H1 (cell line): ENCODE data around the gene VPREB1. TPM values are rescaled to one million over a fixed set of nuclear protein-coding genes. Genes with fewer than 3 reads are reported as not detected.
"Not testable (repeated sequence)": the region's sequence is repeated elsewhere in the genome, so short reads cannot be mapped to it uniquely, and the experiment has no call there.

ENCODE experiments used
- CTCF ChIA-PET: fragments of 300-600 bp; sonication (Branson Sonifier 250); formaldehyde crosslinking; loops from one replicate; lab custom pipeline; 2021; ENCODE audit not compliant: partially characterized antibody; lab: Charles Lee
- POLR2A ChIA-PET: fragments of 300-600 bp; sonication (Branson Sonifier 250); formaldehyde crosslinking; loops from one replicate; lab custom pipeline; 2021; ENCODE audit warnings: inconsistent platforms; ENCODE audit not compliant: partially characterized antibody; lab: Charles Lee
- DNase-seq, 2 experiments: peaks; one replicate each; pipeline versions ENCODE4 v3.0.0 to v3.0.0-alpha.2; 2010 to 2022; ENCODE audit warnings: low spot score in 2 of 2, low read depth in 1 of 2, mixed read lengths in 1 of 2
- FAIRE-seq: peaks from 2 replicates; lab custom pipeline; 2011; peaks lifted over from hg19 to GRCh38; lab: Jason Lieb, UNC
- H2AFZ ChIP-seq: 2 replicates; pipeline ENCODE4 v1.8.1; 2012; ENCODE audit warnings: low read length, inconsistent platforms
- H2AK5ac ChIP-seq: 2 replicates; pipeline ENCODE4 v1.6.1; 2013; ENCODE audit warnings: low read depth, low read length
- H2BK120ac ChIP-seq: replicated peaks from 2 replicates; pipeline ENCODE3; 2013; ENCODE audit warnings: low read depth, low read length, inconsistent platforms
- H2BK12ac ChIP-seq: 2 replicates; pipeline ENCODE4 v1.6.1; 2013; ENCODE audit warnings: low read depth, low read length
- H2BK15ac ChIP-seq: 2 replicates; pipeline ENCODE4 v1.6.1; 2013; ENCODE audit warnings: low read length
- H2BK20ac ChIP-seq: 2 replicates; pipeline ENCODE4 v1.6.1; 2013; ENCODE audit warnings: low read length
- H2BK5ac ChIP-seq: 2 replicates; pipeline ENCODE4 v1.6.1; 2013; ENCODE audit warnings: low read depth, low read length
- H3K14ac ChIP-seq: 2 replicates; pipeline ENCODE4 v1.6.1; 2013; ENCODE audit warnings: inconsistent platforms; ENCODE audit not compliant: insufficient read length
- H3K18ac ChIP-seq: 2 replicates; pipeline ENCODE4 v1.6.1; 2013; ENCODE audit warnings: low read length; ENCODE audit errors: extremely low read depth
- H3K23ac ChIP-seq: 2 replicates; pipeline ENCODE4 v1.6.1; 2013; ENCODE audit warnings: inconsistent platforms; ENCODE audit not compliant: insufficient read length
- H3K23me2 ChIP-seq: 2 replicates; pipeline ENCODE4 v1.6.1; 2013; ENCODE audit warnings: low read depth, low read length
- H3K27ac ChIP-seq: 2 replicates; pipeline ENCODE4 v1.6.1; 2011; ENCODE audit warnings: low read depth, low read length, inconsistent platforms
- H3K27me3 ChIP-seq, 4 experiments: replicated peaks in 1 of 4; 1 replicate in 1 of 4; 2 replicates in 3 of 4; pipeline versions ENCODE4 v1.6.1 to v1.8.1; 2011 to 2013; ENCODE audit warnings: low read length in 3 of 4, mild to moderate bottlenecking in 3 of 4, inconsistent platforms in 2 of 4, mixed read lengths in 2 of 4, moderate library complexity in 1 of 4; ENCODE audit not compliant: control insufficient read depth in 3 of 4, insufficient read depth in 3 of 4; ENCODE audit errors: extremely low read depth in 1 of 4
- H3K36me3 ChIP-seq, 4 experiments: 2 replicates each; pipeline versions ENCODE4 v1.6.1 to v1.8.1; 2011 to 2013; ENCODE audit warnings: mild to moderate bottlenecking in 4 of 4, low read length in 3 of 4, moderate library complexity in 2 of 4, control low read depth in 1 of 4, inconsistent platforms in 1 of 4; ENCODE audit not compliant: insufficient read depth in 4 of 4, control insufficient read depth in 2 of 4
- H3K4ac ChIP-seq: replicated peaks from 2 replicates; pipeline ENCODE3; 2013; ENCODE audit warnings: low read length, low read depth, mixed read lengths, inconsistent platforms; ENCODE audit not compliant: insufficient read length
- H3K4me1 ChIP-seq, 4 experiments: replicated peaks in 1 of 4; 1 replicate in 1 of 4; 2 replicates in 3 of 4; pipeline versions ENCODE4 v1.6.1 to v1.8.1; 2011 to 2013; ENCODE audit warnings: low read length in 3 of 4, inconsistent platforms in 2 of 4, mixed read lengths in 1 of 4; ENCODE audit not compliant: insufficient read depth in 4 of 4, control insufficient read depth in 3 of 4
- H3K4me2 ChIP-seq, 2 experiments: 2 replicates each; pipeline versions ENCODE4 v1.6.1 to v1.8.1; 2011 to 2013; ENCODE audit warnings: low read depth in 2 of 2, low read length in 2 of 2, control low read depth in 1 of 2, inconsistent platforms in 1 of 2, mild to moderate bottlenecking in 1 of 2; ENCODE audit not compliant: insufficient read depth in 1 of 2
- H3K4me3 ChIP-seq, 4 experiments: fragments of 200-600, 300-600 bp in 1 of 4; sonication (generic), shearing (Covaris generic), sonication (Bioruptor Twin) in 1 of 4; 2 replicates each; pipeline versions ENCODE4 v1.5.1 to v1.8.1; 2011 to 2016; ENCODE audit warnings: low read length in 4 of 4, low read depth in 3 of 4, control low read depth in 2 of 4, inconsistent platforms in 2 of 4, mild to moderate bottlenecking in 2 of 4, mixed read lengths in 1 of 4, moderate library complexity in 1 of 4; ENCODE audit not compliant: insufficient read depth in 2 of 4; ENCODE audit errors: extremely low read depth in 1 of 4
- H3K56ac ChIP-seq: replicated peaks from 2 replicates; pipeline ENCODE3; 2013; ENCODE audit warnings: low read depth, mild to moderate bottlenecking, mixed read lengths, low read length, inconsistent platforms; ENCODE audit not compliant: insufficient read length
- H3K79me1 ChIP-seq: 2 replicates; pipeline ENCODE4 v1.6.1; 2013; ENCODE audit warnings: low read depth, low read length, control low read depth
- H3K79me2 ChIP-seq, 2 experiments: 2 replicates each; pipeline versions ENCODE4 v1.6.1 to v1.8.1; 2012 to 2013; ENCODE audit warnings: low read length in 2 of 2, mild to moderate bottlenecking in 2 of 2, inconsistent platforms in 1 of 2; ENCODE audit not compliant: insufficient read depth in 2 of 2, control insufficient read depth in 1 of 2
- H3K9ac ChIP-seq, 4 experiments: replicated peaks in 1 of 4; 1 replicate in 1 of 4; 2 replicates in 3 of 4; pipeline versions ENCODE4 v1.6.1 to v1.8.1; 2011 to 2013; ENCODE audit warnings: low read depth in 3 of 4, low read length in 3 of 4, control low read depth in 2 of 4, mild to moderate bottlenecking in 2 of 4, moderate library complexity in 2 of 4, inconsistent platforms in 1 of 4; ENCODE audit errors: extremely low read depth in 1 of 4
- H3K9me3 ChIP-seq, 2 experiments: 2 replicates each; pipeline versions ENCODE4 v1.6.1 to v1.8.1; 2012 to 2013; ENCODE audit warnings: mild to moderate bottlenecking in 2 of 2, moderate library complexity in 2 of 2, control low read depth in 1 of 2, inconsistent platforms in 1 of 2, low read depth in 1 of 2, low read length in 1 of 2, mixed read lengths in 1 of 2; ENCODE audit not compliant: insufficient read depth in 2 of 2
- H4K20me1 ChIP-seq, 2 experiments: replicated peaks in 1 of 2; 2 replicates each; pipeline versions ENCODE3 to v1.8.1; 2011 to 2013; ENCODE audit warnings: inconsistent platforms in 2 of 2, low read length in 2 of 2, mild to moderate bottlenecking in 1 of 2; ENCODE audit not compliant: insufficient read depth in 2 of 2, control insufficient read depth in 1 of 2
- H4K5ac ChIP-seq: 2 replicates; pipeline ENCODE4 v1.6.1; 2013; ENCODE audit warnings: low read length, low read depth, mixed read lengths, inconsistent platforms; ENCODE audit not compliant: insufficient read length
- H4K8ac ChIP-seq: 2 replicates; pipeline ENCODE4 v1.8.0; 2013; ENCODE audit warnings: mild to moderate bottlenecking, moderate library complexity, low read length, inconsistent platforms; ENCODE audit not compliant: insufficient read depth; ENCODE audit errors: extremely low read depth
- H4K91ac ChIP-seq: replicated peaks from 2 replicates; pipeline ENCODE3; 2013; ENCODE audit warnings: low read length, mixed read lengths, inconsistent platforms; ENCODE audit not compliant: insufficient read length
- SUZ12 ChIP-seq: fragments of 200-600 bp; sonication (generic); IDR thresholded peaks from 2 replicates; pipeline ENCODE4 v1.6.1; 2012; ENCODE audit warnings: mild to moderate bottlenecking, inconsistent platforms, low read length, moderate library complexity, mixed read lengths
- WGBS, 2 experiments: shearing (Covaris generic) in 1 of 2; methylation state at CpG; one replicate each; pipeline versions ENCODE4 v1.1.6 to v1.1.7; 2013 to 2015; ENCODE audit warnings: low lambda C conversion rate in 2 of 2, mixed read lengths in 2 of 2, inconsistent platforms in 1 of 2, low coverage in 1 of 2, missing lambda C conversion rate in 1 of 2; ENCODE audit not compliant: insufficient replicate concordance in 2 of 2, insufficient coverage in 1 of 2, insufficient read length in 1 of 2; ENCODE audit errors: extremely low coverage in 1 of 2, missing lambda C conversion rate in 1 of 2; 5-methylcytosine and 5-hydroxymethylcytosine counted together
- polyA plus RNA-seq, 7 experiments: library from polyadenylated mRNA; depleted of rRNA in 3 of 7; stranded (reverse) in 5 of 7; unstranded in 2 of 7; fragments of >200 nt in 5 of 7; fragments of 200-250 nt in 2 of 7; gene quantifications; 1 replicate in 5 of 7; 2 replicates in 1 of 7; 4 replicates in 1 of 7; pipeline versions ENCODE4 v1.2.1 to v1.2.3, GENCODE V29; 2011 to 2013; ENCODE audit warnings: missing spikeins in 2 of 7, mixed read lengths in 2 of 7
- total RNA-seq: library from RNA; stranded (reverse); fragmentation: NEBNext Ultra II Directional; extraction: Animal tissue kit (Norgen Biotek cat#: 25700); gene quantifications from 2 replicates; pipeline ENCODE4 v1.2.1, GENCODE V29; 2021

The VPREB1 gene
- total and polyA plus RNA-seq, 2 of the 8 experiments (the other 6 are each of a cell fraction or from before 2014, with no cell fraction given) = not detected

GRCh38 chr22:22250651-22251050 is 6.1 kb downstream of the VPREB1 start:
- FAIRE-seq = not testable (repeated sequence)
- H3K27me3 ChIP-seq = peaks cover 50 to 68% (median 64%) of the 10 kb centered on the region in 4 experiments

GRCh38 chr22:22256133-22256532 is 11.5 kb downstream of the VPREB1 start:
- H2BK15ac ChIP-seq, H4K91ac ChIP-seq, H3K4me2 ChIP-seq, H3K79me2 ChIP-seq, H3K27ac ChIP-seq, H3K4me3 ChIP-seq, H2AK5ac ChIP-seq, H3K4me1 ChIP-seq, H4K5ac ChIP-seq, H3K79me1 ChIP-seq, H3K9me3 ChIP-seq, H3K36me3 ChIP-seq, H2BK12ac ChIP-seq, H3K18ac ChIP-seq, FAIRE-seq, H3K4ac ChIP-seq, H3K14ac ChIP-seq, H3K23ac ChIP-seq, H4K8ac ChIP-seq, H3K23me2 ChIP-seq, H3K9ac ChIP-seq, H2BK120ac ChIP-seq, H4K20me1 ChIP-seq, H3K56ac ChIP-seq, H2AFZ ChIP-seq, CTCF ChIA-PET, H2BK20ac ChIP-seq, H2BK5ac ChIP-seq, DNase-seq: not testable (repeated sequence)
- 80% methylated on average over 13 of the region's 13 CpGs; no CpG with 5 or more reads in 1 of the 2 experiments for WGBS, 2 experiments
- POLR2A ChIA-PET = interaction anchor here (0.7 kb wide), 1 partner anchor 87 kb away, joined by 3 read pairs; no protein-coding TSS in a partner anchor
- H3K27me3 ChIP-seq = peaks cover 28 to 54% (median 44%) of the 10 kb centered on the region in 4 experiments

More at GRCh38 chr22:22250651-22251050, 6.1 kb downstream of the VPREB1 start:
- H4K91ac ChIP-seq, H4K5ac ChIP-seq, H3K27ac ChIP-seq, H2BK5ac ChIP-seq, H2BK12ac ChIP-seq, H3K4ac ChIP-seq, H3K23me2 ChIP-seq, DNase-seq, H2BK120ac ChIP-seq, H2AFZ ChIP-seq, H2AK5ac ChIP-seq, H3K14ac ChIP-seq, H3K4me2 ChIP-seq, H3K4me1 ChIP-seq, H3K18ac ChIP-seq, H3K36me3 ChIP-seq, H3K79me2 ChIP-seq, H3K79me1 ChIP-seq, H4K20me1 ChIP-seq, H3K56ac ChIP-seq, H3K4me3 ChIP-seq, H3K9ac ChIP-seq, H2BK20ac ChIP-seq, H4K8ac ChIP-seq, H3K9me3 ChIP-seq, H3K23ac ChIP-seq, H2BK15ac ChIP-seq, POLR2A ChIA-PET: not testable (repeated sequence)
- WGBS, 2 experiments = 74% methylated on average over 8 of the region's 8 CpGs; no CpG with 5 or more reads in 1 of the 2 experiments
- peak; percentile 34; the same call in 1 of the 2 replicates for TF ChIP-seq SUZ12
- CTCF ChIA-PET = interaction anchor here (1.1 kb wide), 1 partner anchor 191 kb away, joined by 4 read pairs; no protein-coding TSS in a partner anchor
